UCSD-AML1 (cell line): Measurements from ENCODE around the gene PACS1.

ENCODE experiments used
- DNase-seq: peaks from one replicate; lab custom pipeline; 2025; ENCODE audit not compliant: unreplicated experiment; lab: John Stamatoyannopoulos, UW

The PACS1 gene

GRCh38 chr11:66178183-66178582 is 108.1 kb downstream of the PACS1 start:
- DNase-seq, result no peak

GRCh38 chr11:66178871-66179270 is 108.8 kb downstream of the PACS1 start:
- no peak for DNase-seq

GRCh38 chr11:66181632-66182315 is 111.7 kb downstream of the PACS1 start:
- DNase-seq, result no peak

GRCh38 chr11:66183494-66184048 is 113.5 kb downstream of the PACS1 start:
- no peak for DNase-seq

- DNase-seq, result no peak
These were observed 114.7 kb downstream of the PACS1 start for GRCh38 chr11:66184728-66185127.

GRCh38 chr11:66186470-66186869 is 116.4 kb downstream of the PACS1 start:
- no peak for DNase-seq

- no peak for DNase-seq
These were observed 117.4 kb downstream of the PACS1 start for GRCh38 chr11:66187453-66187852.

GRCh38 chr11:66188580-66188979 is 118.5 kb downstream of the PACS1 start:
- DNase-seq, result no peak

- no peak for DNase-seq
These were observed 119.1 kb downstream of the PACS1 start for GRCh38 chr11:66189031-66189745.

- DNase-seq, result no peak
These were observed 120.7 kb downstream of the PACS1 start for GRCh38 chr11:66190786-66191185.

- DNase-seq, result no peak
These were observed 122.2 kb downstream of the PACS1 start for GRCh38 chr11:66192181-66192863.

GRCh38 chr11:66194391-66194790 is 124.3 kb downstream of the PACS1 start:
- DNase-seq, result no peak

GRCh38 chr11:66195867-66196266 is 125.8 kb downstream of the PACS1 start:
- no peak for DNase-seq

GRCh38 chr11:66203847-66204246 is 133.8 kb downstream of the PACS1 start:
- no peak for DNase-seq

GRCh38 chr11:66204412-66204811 is 134.3 kb downstream of the PACS1 start:
- no peak for DNase-seq

GRCh38 chr11:66207816-66208215 is 137.7 kb downstream of the PACS1 start:
- DNase-seq, result no peak

GRCh38 chr11:66211100-66211499 is 141.0 kb downstream of the PACS1 start:
- DNase-seq, result no peak

- DNase-seq, result no peak
These were observed 146.8 kb downstream of the PACS1 start for GRCh38 chr11:66216911-66217310.

GRCh38 chr11:66218036-66218435 is 148.0 kb downstream of the PACS1 start:
- no peak for DNase-seq

GRCh38 chr11:66218846-66219620 is 149.0 kb downstream of the PACS1 start:
- no peak for DNase-seq
